ENCODE measurements around the gene ENOX1.

ENOX1 gene

GRCh38 chr13:43787518-43787891 is 733 bp upstream of the ENOX1 start:
- peaks cover 0 to 4% (median 0%) of the 10 kb centered on the region in 5 donors for H3K27me3 ChIP-seq (ENCODE audit: control insufficient read depth in 5 of 5, insufficient read depth in 4 of 5, low read length in 5 of 5)
- peaks cover 0 to 31% (median 29%) of the 10 kb centered on the region in 5 donors for H3K4me1 ChIP-seq (ENCODE audit: control insufficient read depth in 5 of 5, insufficient read depth in 5 of 5, low read length in 5 of 5)
- peak overlapping the region in 4 of 5 donors; percentile 69 to 82 (median 73) for H3K4me3 ChIP-seq (ENCODE audit: low read depth in 1 of 5, low read length in 5 of 5)
- H3K27ac ChIP-seq (ENCODE audit: low read depth, low read length) = peak overlapping the region; percentile 47
- H3K9me3 ChIP-seq (ENCODE audit: control insufficient read depth in 5 of 5, low read length in 5 of 5) = no peaks in the 10 kb centered on the region
- peak overlapping the region in 3 of 5 donors; percentile 58 to 70 (median 64) for H3K9ac ChIP-seq (ENCODE audit: low read length in 5 of 5)
- no peaks in the 10 kb centered on the region for H3K36me3 ChIP-seq (ENCODE audit: control insufficient read depth in 5 of 5, insufficient read depth in 5 of 5, low read length in 5 of 5)

GRCh38 chr13:43786472-43786765 is 353 bp downstream of the ENOX1 start:
- peaks cover 0 to 4% (median 0%) of the 10 kb centered on the region in 5 donors for H3K27me3 ChIP-seq (ENCODE audit: control insufficient read depth in 5 of 5, insufficient read depth in 4 of 5, low read length in 5 of 5)

GRCh38 chr13:43785650-43786471 is 911 bp downstream of the ENOX1 start:
- Histone ChIP-seq H3K9me3 (ENCODE audit: control insufficient read depth in 5 of 5, low read length in 5 of 5) (no peaks in the 10 kb centered on the region), H3K27me3 (ENCODE audit: control insufficient read depth in 5 of 5, insufficient read depth in 4 of 5, low read length in 5 of 5) (peaks cover 0 to 4% (median 0%) of the 10 kb centered on the region in 5 donors), H3K9ac (ENCODE audit: low read length in 5 of 5) (peak overlapping the region in 3 of 5 donors; percentile 6 to 51 (median 16)), H3K4me3 (ENCODE audit: low read depth in 1 of 5, low read length in 5 of 5) (peak overlapping the region; percentile 56 to 82 (median 70)), H3K27ac (ENCODE audit: low read depth, low read length) (peak overlapping the region; percentile 47), H3K36me3 (ENCODE audit: control insufficient read depth in 5 of 5, insufficient read depth in 5 of 5, low read length in 5 of 5) (no peaks in the 10 kb centered on the region), H3K4me1 (ENCODE audit: control insufficient read depth in 5 of 5, insufficient read depth in 5 of 5, low read length in 5 of 5) (peaks cover 0 to 31% (median 29%) of the 10 kb centered on the region in 5 donors)

More at GRCh38 chr13:43786472-43786765, 353 bp downstream of the ENOX1 start:
- peak overlapping the region in 1 of 5 donors; percentile 16 for H3K9ac ChIP-seq (ENCODE audit: low read length in 5 of 5)
- H3K9me3 ChIP-seq (ENCODE audit: control insufficient read depth in 5 of 5, low read length in 5 of 5) = no peaks in the 10 kb centered on the region
- H3K4me1 ChIP-seq (ENCODE audit: control insufficient read depth in 5 of 5, insufficient read depth in 5 of 5, low read length in 5 of 5) = peaks cover 0 to 31% (median 29%) of the 10 kb centered on the region in 5 donors
- H3K27ac ChIP-seq (ENCODE audit: low read depth, low read length) = peak overlapping the region; percentile 47
- peak overlapping the region in 4 of 5 donors; percentile 69 to 82 (median 73) for H3K4me3 ChIP-seq (ENCODE audit: low read depth in 1 of 5, low read length in 5 of 5)
- no peaks in the 10 kb centered on the region for H3K36me3 ChIP-seq (ENCODE audit: control insufficient read depth in 5 of 5, insufficient read depth in 5 of 5, low read length in 5 of 5)

GRCh38 chr13:43785261-43785649 is 1.5 kb downstream of the ENOX1 start:
- H3K36me3 ChIP-seq (ENCODE audit: control insufficient read depth in 5 of 5, insufficient read depth in 5 of 5, low read length in 5 of 5) = no peaks in the 10 kb centered on the region
- peaks cover 0 to 31% (median 29%) of the 10 kb centered on the region in 5 donors for H3K4me1 ChIP-seq (ENCODE audit: control insufficient read depth in 5 of 5, insufficient read depth in 5 of 5, low read length in 5 of 5)
- no peaks in the 10 kb centered on the region for H3K9me3 ChIP-seq (ENCODE audit: control insufficient read depth in 5 of 5, low read length in 5 of 5)
- H3K27me3 ChIP-seq (ENCODE audit: control insufficient read depth in 5 of 5, insufficient read depth in 4 of 5, low read length in 5 of 5) = peaks cover 0 to 4% (median 0%) of the 10 kb centered on the region in 5 donors
- peak overlapping the region; percentile 47 for H3K27ac ChIP-seq (ENCODE audit: low read depth, low read length)
- H3K4me3 ChIP-seq (ENCODE audit: low read depth in 1 of 5, low read length in 5 of 5) = peak overlapping the region; percentile 56 to 82 (median 70)
- H3K9ac ChIP-seq (ENCODE audit: low read length in 5 of 5) = peak overlapping the region in 1 of 5 donors; percentile 4

GRCh38 chr13:43784496-43784895 is 2.3 kb downstream of the ENOX1 start:
- Histone ChIP-seq H3K9me3 (ENCODE audit: control insufficient read depth in 5 of 5, low read length in 5 of 5) (no peaks in the 10 kb centered on the region), H3K27ac (ENCODE audit: low read depth, low read length) (no peak overlapping the region), H3K4me1 (ENCODE audit: control insufficient read depth in 5 of 5, insufficient read depth in 5 of 5, low read length in 5 of 5) (peaks cover 0 to 31% (median 29%) of the 10 kb centered on the region in 5 donors), H3K36me3 (ENCODE audit: control insufficient read depth in 5 of 5, insufficient read depth in 5 of 5, low read length in 5 of 5) (no peaks in the 10 kb centered on the region), H3K4me3 (ENCODE audit: low read depth in 1 of 5, low read length in 5 of 5) (no peak overlapping the region), H3K27me3 (ENCODE audit: control insufficient read depth in 5 of 5, insufficient read depth in 4 of 5, low read length in 5 of 5) (peaks cover 0 to 2% (median 0%) of the 10 kb centered on the region in 5 donors), H3K9ac (ENCODE audit: low read length in 5 of 5) (no peak overlapping the region)

GRCh38 chr13:43783820-43784219 is 3.0 kb downstream of the ENOX1 start:
- Histone ChIP-seq H3K27ac (ENCODE audit: low read depth, low read length) (no peak overlapping the region), H3K9ac (ENCODE audit: low read length in 5 of 5) (no peak overlapping the region), H3K9me3 (ENCODE audit: control insufficient read depth in 5 of 5, low read length in 5 of 5) (no peaks in the 10 kb centered on the region), H3K27me3 (ENCODE audit: control insufficient read depth in 5 of 5, insufficient read depth in 4 of 5, low read length in 5 of 5) (no peaks in the 10 kb centered on the region), H3K36me3 (ENCODE audit: control insufficient read depth in 5 of 5, insufficient read depth in 5 of 5, low read length in 5 of 5) (no peaks in the 10 kb centered on the region), H3K4me3 (ENCODE audit: low read depth in 1 of 5, low read length in 5 of 5) (no peak overlapping the region), H3K4me1 (ENCODE audit: control insufficient read depth in 5 of 5, insufficient read depth in 5 of 5, low read length in 5 of 5) (peaks cover 0 to 31% (median 29%) of the 10 kb centered on the region in 5 donors)

- Histone ChIP-seq H3K27me3 (ENCODE audit: control insufficient read depth in 5 of 5, insufficient read depth in 4 of 5, low read length in 5 of 5) (no peaks in the 10 kb centered on the region), H3K4me3 (ENCODE audit: low read depth in 1 of 5, low read length in 5 of 5) (no peak overlapping the region), H3K9ac (ENCODE audit: low read length in 5 of 5) (no peak overlapping the region), H3K4me1 (ENCODE audit: control insufficient read depth in 5 of 5, insufficient read depth in 5 of 5, low read length in 5 of 5) (peaks cover 0 to 39% (median 31%) of the 10 kb centered on the region in 5 donors), H3K36me3 (ENCODE audit: control insufficient read depth in 5 of 5, insufficient read depth in 5 of 5, low read length in 5 of 5) (no peaks in the 10 kb centered on the region), H3K9me3 (ENCODE audit: control insufficient read depth in 5 of 5, low read length in 5 of 5) (no peaks in the 10 kb centered on the region), H3K27ac (ENCODE audit: low read depth, low read length) (no peak overlapping the region)
Measured at GRCh38 chr13:43782686-43783085, 4.1 kb downstream of the ENOX1 start.

- Histone ChIP-seq H3K4me3 (ENCODE audit: low read depth in 1 of 5, low read length in 5 of 5) (no peak overlapping the region), H3K27ac (ENCODE audit: low read depth, low read length) (no peak overlapping the region), H3K9ac (ENCODE audit: low read length in 5 of 5) (no peak overlapping the region), H3K36me3 (ENCODE audit: control insufficient read depth in 5 of 5, insufficient read depth in 5 of 5, low read length in 5 of 5) (no peaks in the 10 kb centered on the region), H3K9me3 (ENCODE audit: control insufficient read depth in 5 of 5, low read length in 5 of 5) (no peaks in the 10 kb centered on the region), H3K4me1 (ENCODE audit: control insufficient read depth in 5 of 5, insufficient read depth in 5 of 5, low read length in 5 of 5) (peaks cover 0 to 20% (median 12%) of the 10 kb centered on the region in 5 donors), H3K27me3 (ENCODE audit: control insufficient read depth in 5 of 5, insufficient read depth in 4 of 5, low read length in 5 of 5) (no peaks in the 10 kb centered on the region)
Measured at GRCh38 chr13:43780666-43781065, 6.1 kb downstream of the ENOX1 start.

GRCh38 chr13:43776501-43777079 is 10.2 kb downstream of the ENOX1 start:
- Histone ChIP-seq H3K9me3 (ENCODE audit: control insufficient read depth in 5 of 5, low read length in 5 of 5) (no peaks in the 10 kb centered on the region), H3K36me3 (ENCODE audit: control insufficient read depth in 5 of 5, insufficient read depth in 5 of 5, low read length in 5 of 5) (no peaks in the 10 kb centered on the region), H3K4me1 (ENCODE audit: control insufficient read depth in 5 of 5, insufficient read depth in 5 of 5, low read length in 5 of 5) (peaks cover 0 to 8% (median 5%) of the 10 kb centered on the region in 5 donors), H3K27ac (ENCODE audit: low read depth, low read length) (no peak overlapping the region), H3K4me3 (ENCODE audit: low read depth in 1 of 5, low read length in 5 of 5) (no peak overlapping the region), H3K27me3 (ENCODE audit: control insufficient read depth in 5 of 5, insufficient read depth in 4 of 5, low read length in 5 of 5) (no peaks in the 10 kb centered on the region), H3K9ac (ENCODE audit: low read length in 5 of 5) (no peak overlapping the region)

GRCh38 chr13:43776006-43776405 is 10.8 kb downstream of the ENOX1 start:
- no peaks in the 10 kb centered on the region for H3K27me3 ChIP-seq (ENCODE audit: control insufficient read depth in 5 of 5, insufficient read depth in 4 of 5, low read length in 5 of 5)
- peaks cover 0 to 11% (median 5%) of the 10 kb centered on the region in 5 donors for H3K4me1 ChIP-seq (ENCODE audit: control insufficient read depth in 5 of 5, insufficient read depth in 5 of 5, low read length in 5 of 5)
- H3K9me3 ChIP-seq (ENCODE audit: control insufficient read depth in 5 of 5, low read length in 5 of 5) = no peaks in the 10 kb centered on the region
- no peak overlapping the region for H3K27ac ChIP-seq (ENCODE audit: low read depth, low read length)
- no peak overlapping the region for H3K4me3 ChIP-seq (ENCODE audit: low read depth in 1 of 5, low read length in 5 of 5)
- H3K9ac ChIP-seq (ENCODE audit: low read length in 5 of 5) = no peak overlapping the region
- H3K36me3 ChIP-seq (ENCODE audit: control insufficient read depth in 5 of 5, insufficient read depth in 5 of 5, low read length in 5 of 5) = no peaks in the 10 kb centered on the region
